ENCODE results near the gene CYBB. TPM values are rescaled to one million over a fixed set of nuclear protein-coding genes. Genes with fewer than 3 reads are reported as not detected.

The CYBB gene
- total and polyA plus RNA-seq, 2 experiments from 2014 or later, result 0.06 TPM; not detected in 1

GRCh38 chrX:37862851-37863250 lies 83.0 kb downstream of the CYBB start:
- H3K36me3 Mint-ChIP-seq (ENCODE audit: low read depth), result 0 out of 3 replicates have a peak, but pooled peaks cover 3% of the 10 kb centered on the region
- TF ChIP-seq STAT1 (IDR thresholded peaks at IDR 0.05; ENCODE audit: unreplicated experiment), result no peak
- TF ChIP-seq ZNF331 (CRISPR knock-in tag; IDR thresholded peaks at IDR 0.05; ENCODE audit: low read depth), result no peak
- TF ChIP-seq ZNF114 (CRISPR knock-in tag; IDR thresholded peaks at IDR 0.05), result no peak
- no peak for TF ChIP-seq EZH2phosphoT487 (IDR thresholded peaks at IDR 0.05; ENCODE audit: unreplicated experiment)
- TF ChIP-seq CREB1 (CRISPR knock-in tag; IDR thresholded peaks at IDR 0.05; ENCODE audit: low read depth), result no peak
- no peak for TF ChIP-seq NANOG (IDR thresholded peaks at IDR 0.05; ENCODE audit: borderline replicate concordance)
- TF ChIP-seq CTCF (conservative IDR thresholded peaks at IDR 0.05; ENCODE audit: low read depth in 2 of 2), result no peak
- no peak for TF ChIP-seq EZH2 (IDR thresholded peaks at IDR 0.05; ENCODE audit: low read depth, unreplicated experiment)
- no peak for TF ChIP-seq JUNB (IDR thresholded peaks at IDR 0.05; ENCODE audit: unreplicated experiment)
- TF ChIP-seq POLR2AphosphoS5 (IDR thresholded peaks at IDR 0.05; ENCODE audit: low read depth), result no peak
- H3K27me3 Mint-ChIP-seq (ENCODE audit: insufficient read depth, low read depth, poor library complexity), result no peaks in the 10 kb centered on the region
- Histone ChIP-seq H3K9me2 (ENCODE audit: insufficient read depth) (no peaks in the 10 kb centered on the region), H3K4me1 (ENCODE audit: insufficient read depth) (no peaks in the 10 kb centered on the region), H2AFZ (no peak overlapping the region), H3K79me2 (replicated peaks; ENCODE audit: insufficient read depth) (no peaks in the 10 kb centered on the region), H4K20me1 (replicated peaks; ENCODE audit: insufficient read depth) (no peaks in the 10 kb centered on the region), H3K36me3 (ENCODE audit: insufficient read depth) (no peaks in the 10 kb centered on the region), H3K4me2 (no peak overlapping the region), H3F3A (replicated peaks; ENCODE audit: low read depth) (no peaks in the 10 kb centered on the region), H3K27me3 (ENCODE audit: insufficient read depth) (no peaks in the 10 kb centered on the region), H3K27ac (ENCODE audit: low read depth) (no peak overlapping the region), H3K4me3 (no peak overlapping the region)
- DNase-seq (ENCODE audit: low spot score) (no peak), ATAC-seq (no peak)
- no peak overlapping the region for H3K4me3 Mint-ChIP-seq
- no peak overlapping the region for H3K27ac Mint-ChIP-seq
- 0 out of 3 replicates have a peak, but pooled peaks cover 2% of the 10 kb centered on the region for H3K4me1 Mint-ChIP-seq
- peaks cover 4% of the 10 kb centered on the region; the same call in 1 of the 3 replicates for H3K9me3 Mint-ChIP-seq

Other genes with a start within 250 kb of the CYBB start
- gene LANCL3, start 208.4 kb upstream of the CYBB start, total RNA-seq (2014; rRNA removed; shearing (Covaris generic)), result 0.54 and 1.8 TPM in 2 replicates
- gene LANCL3, start 208.4 kb upstream of the CYBB start, polyA plus RNA-seq (2016; fragmentation: Nextera tagmentation; extraction: Ambion mirVana), result 0.11 and 0.26 TPM in 2 replicates
- gene XK, start 94.3 kb upstream of the CYBB start, total RNA-seq (2014; rRNA removed; shearing (Covaris generic)), result 1.5 and 2.1 TPM in 2 replicates
- 0.28 and 0.29 TPM in 2 replicates for gene XK, start 94.3 kb upstream of the CYBB start, polyA plus RNA-seq (2016; fragmentation: Nextera tagmentation; extraction: Ambion mirVana)
- gene DYNLT3, start 67.5 kb downstream of the CYBB start, total RNA-seq (2014; rRNA removed; shearing (Covaris generic)), result 4.0 and 6.5 TPM in 2 replicates
- 7.6 and 8.1 TPM in 2 replicates for gene DYNLT3, start 67.5 kb downstream of the CYBB start, polyA plus RNA-seq (2016; fragmentation: Nextera tagmentation; extraction: Ambion mirVana)
- gene SYTL5, start 226.5 kb downstream of the CYBB start, total RNA-seq (2014; rRNA removed; shearing (Covaris generic)), result 0.35 and 0.70 TPM in 2 replicates
- gene SYTL5, start 226.5 kb downstream of the CYBB start, polyA plus RNA-seq (2016; fragmentation: Nextera tagmentation; extraction: Ambion mirVana), result 0.23 and 0.24 TPM in 2 replicates